H9 (cell line): ENCODE data around the gene RASA2. TPM values are rescaled to one million over a fixed set of nuclear protein-coding genes. Genes with fewer than 3 reads are reported as not detected.

ENCODE experiments used
- DNase-seq: peaks from one replicate; pipeline ENCODE4 v3.0.0-alpha.2; 2017
- H2AFZ ChIP-seq: one replicate; pipeline ENCODE4 v1.6.1; 2013; ENCODE audit warnings: mild to moderate bottlenecking, low read length, control low read depth, moderate library complexity
- H2AK5ac ChIP-seq: 2 replicates; pipeline ENCODE4 v1.6.1; 2013; ENCODE audit warnings: low read length, control low read depth, mixed read lengths; ENCODE audit not compliant: insufficient read length
- H2BK120ac ChIP-seq: one replicate; pipeline ENCODE4 v1.6.1; 2013; ENCODE audit warnings: low read depth, mild to moderate bottlenecking, low read length, control low read depth, inconsistent platforms; ENCODE audit not compliant: poor library complexity, severe bottlenecking
- H2BK12ac ChIP-seq: 2 replicates; pipeline ENCODE4 v1.6.1; 2013; ENCODE audit warnings: low read length, control low read depth, mixed read lengths, low read depth; ENCODE audit not compliant: insufficient read length
- H2BK15ac ChIP-seq: 2 replicates; pipeline ENCODE4 v1.6.1; 2013; ENCODE audit warnings: low read depth, low read length, control low read depth
- H2BK20ac ChIP-seq: one replicate; pipeline ENCODE4 v1.6.1; 2013; ENCODE audit warnings: low read depth, mild to moderate bottlenecking, low read length, control low read depth, inconsistent platforms; ENCODE audit not compliant: poor library complexity, severe bottlenecking
- H2BK5ac ChIP-seq: 2 replicates; pipeline ENCODE4 v1.6.1; 2013; ENCODE audit warnings: low read length, control low read depth, mixed read lengths; ENCODE audit not compliant: insufficient read length
- H3K14ac ChIP-seq: 2 replicates; pipeline ENCODE4 v1.6.1; 2013; ENCODE audit warnings: low read length, control low read depth; ENCODE audit not compliant: insufficient read depth
- H3K18ac ChIP-seq: 2 replicates; pipeline ENCODE4 v1.6.1; 2013; ENCODE audit warnings: low read depth, mild to moderate bottlenecking, mixed read lengths, low read length, control low read depth; ENCODE audit not compliant: insufficient read length
- H3K23ac ChIP-seq: 2 replicates; pipeline ENCODE4 v1.6.1; 2013; ENCODE audit warnings: low read length, control low read depth, mixed read lengths, low read depth; ENCODE audit not compliant: insufficient read length
- H3K23me2 ChIP-seq: 2 replicates; pipeline ENCODE4 v1.6.1; 2013; ENCODE audit warnings: low read depth, mild to moderate bottlenecking, mixed read lengths, low read length, control low read depth; ENCODE audit not compliant: insufficient read length, poor library complexity, severe bottlenecking
- H3K27ac ChIP-seq: 2 replicates; pipeline ENCODE4 v1.5.1; 2013; ENCODE audit warnings: low read length, control low read depth, mixed read lengths, low read depth; ENCODE audit not compliant: insufficient read length
- H3K27me3 ChIP-seq: 2 replicates; pipeline ENCODE4 v1.6.1; 2013; ENCODE audit warnings: low read length, control low read depth, inconsistent platforms; ENCODE audit not compliant: insufficient read depth
- H3K4ac ChIP-seq: 2 replicates; pipeline ENCODE4 v1.6.1; 2013; ENCODE audit warnings: low read depth, mild to moderate bottlenecking, control low read depth, inconsistent platforms, low read length, moderate library complexity
- H3K4me1 ChIP-seq: 2 replicates; pipeline ENCODE4 v1.6.1; 2013; ENCODE audit warnings: low read length, control low read depth, inconsistent platforms; ENCODE audit not compliant: insufficient read depth
- H3K4me2 ChIP-seq: 2 replicates; pipeline ENCODE4 v1.6.1; 2013; ENCODE audit warnings: low read length, control low read depth, mixed read lengths; ENCODE audit not compliant: insufficient read length, insufficient read depth
- H3K56ac ChIP-seq: 2 replicates; pipeline ENCODE4 v1.6.1; 2013; ENCODE audit warnings: low read depth, mild to moderate bottlenecking, mixed read lengths, low read length, control low read depth; ENCODE audit not compliant: insufficient read length
- H3K79me1 ChIP-seq: 2 replicates; pipeline ENCODE4 v1.6.1; 2013; ENCODE audit warnings: low read depth, mild to moderate bottlenecking, moderate library complexity, low read length, control low read depth, inconsistent platforms; ENCODE audit not compliant: insufficient read depth, poor library complexity, severe bottlenecking
- H3K79me2 ChIP-seq: 2 replicates; pipeline ENCODE4 v1.6.1; 2013; ENCODE audit warnings: low read length, control low read depth, inconsistent platforms; ENCODE audit not compliant: insufficient read depth
- H3K9ac ChIP-seq: 2 replicates; pipeline ENCODE4 v1.6.1; 2013; ENCODE audit warnings: low read length, control low read depth, mixed read lengths; ENCODE audit not compliant: insufficient read length; ENCODE audit errors: extremely low read depth
- H3K9me3 ChIP-seq: one replicate; pipeline ENCODE4 v1.6.1; 2013; ENCODE audit warnings: low read depth, low read length, inconsistent platforms; ENCODE audit not compliant: control insufficient read depth
- H3T11ph ChIP-seq: one replicate; pipeline ENCODE4 v1.6.1; 2013; ENCODE audit warnings: mild to moderate bottlenecking, low read length, control low read depth, inconsistent platforms
- H4K20me1 ChIP-seq: one replicate; pipeline ENCODE4 v1.6.1; 2013; ENCODE audit not compliant: control insufficient read depth, insufficient read length, insufficient read depth
- H4K5ac ChIP-seq: 2 replicates; pipeline ENCODE4 v1.6.1; 2013; ENCODE audit warnings: low read depth, mild to moderate bottlenecking, mixed read lengths, low read length, control low read depth; ENCODE audit not compliant: insufficient read length
- H4K8ac ChIP-seq: replicated peaks from 2 replicates; pipeline ENCODE4 v1.6.1; 2013; ENCODE audit warnings: low read length, control low read depth, mixed read lengths, low read depth; ENCODE audit not compliant: insufficient read length
- H4K91ac ChIP-seq: 2 replicates; pipeline ENCODE4 v1.6.1; 2013; ENCODE audit warnings: low read depth, mild to moderate bottlenecking, moderate library complexity, mixed read lengths, low read length, control low read depth; ENCODE audit not compliant: insufficient read length
- H3K27ac Mint-ChIP-seq, 3 experiments: 2 replicates in 2 of 3; 3 replicates in 1 of 3; pipeline ENCODE4 v1.8.0; 2020 to 2021; ENCODE audit warnings: mixed read lengths in 3 of 3, mild to moderate bottlenecking in 1 of 3, moderate library complexity in 1 of 3
- H3K27me3 Mint-ChIP-seq: 2 replicates; pipeline ENCODE4 v1.8.0; 2021; ENCODE audit warnings: low read depth, mild to moderate bottlenecking, moderate library complexity, mixed read lengths
- H3K36me3 Mint-ChIP-seq, 3 experiments: 2 replicates in 2 of 3; 3 replicates in 1 of 3; pipeline ENCODE4 v1.8.0; 2020 to 2021; ENCODE audit warnings: low read depth in 3 of 3, mixed read lengths in 3 of 3; ENCODE audit not compliant: insufficient read depth in 1 of 3
- H3K4me1 Mint-ChIP-seq, 2 experiments: 2 replicates each; pipeline ENCODE4 v1.8.0; 2020; ENCODE audit warnings: mixed read lengths in 2 of 2
- H3K4me3 Mint-ChIP-seq, 2 experiments: 2 replicates in 1 of 2; 3 replicates in 1 of 2; pipeline ENCODE4 v1.8.0; 2020 to 2021; ENCODE audit warnings: mild to moderate bottlenecking in 2 of 2, mixed read lengths in 2 of 2, moderate library complexity in 1 of 2
- H3K9me3 Mint-ChIP-seq, 2 experiments: 2 replicates in 1 of 2; 3 replicates in 1 of 2; pipeline ENCODE4 v1.8.0; 2020; ENCODE audit warnings: mild to moderate bottlenecking in 2 of 2, mixed read lengths in 2 of 2, moderate library complexity in 1 of 2
- WGBS: extraction: QIAGEN DNeasy Blood & Tissue Kit; methylation state at CpG from one replicate; pipeline ENCODE4 v1.1.7; 2013; ENCODE audit warnings: missing lambda C conversion rate, low lambda C conversion rate, mixed read lengths; ENCODE audit not compliant: insufficient read length; ENCODE audit errors: extremely low coverage; 5-methylcytosine and 5-hydroxymethylcytosine counted together
- total RNA-seq: library from RNA; stranded (reverse); gene quantifications from 2 replicates; pipeline ENCODE4 v1.2.1, GENCODE V29; 2021
- TF ChIP-seq, protein P1 (sequence below): fragments of 200-600 bp; sonication (generic); conservative IDR thresholded peaks from 3 replicates; pipeline ENCODE4 v1.8.0; 2021; ENCODE audit warnings: antibody characterized with exemption, mild to moderate bottlenecking

The RASA2 gene
- total RNA-seq, 1 experiment from 2014 or later = 24.4 TPM

- Mint-ChIP-seq H3K4me3 (no peak overlapping the region), H3K27me3 (no peaks in the 10 kb centered on the region), H3K9me3 (peaks cover 0 to 13% of the 10 kb centered on the region in 2 experiments; a peak in 3 of 5 replicates), H3K36me3 (peaks cover 28 to 54% (median 41%) of the 10 kb centered on the region in 3 experiments), H3K4me1 (peaks cover 0 to 5% of the 10 kb centered on the region in 2 experiments; a peak in 1 of 4 replicates), H3K27ac (no peak overlapping the region)
- Histone ChIP-seq H3K4me1 (no peaks in the 10 kb centered on the region), H4K91ac (no peak overlapping the region), H2BK5ac (no peak overlapping the region), H4K5ac (no peak overlapping the region), H3K18ac (no peak overlapping the region), H3K56ac (no peak overlapping the region), H2AFZ (no peak overlapping the region), H4K8ac (no peak overlapping the region), H2AK5ac (no peak overlapping the region), H3T11ph (no peak overlapping the region), H2BK120ac (no peak overlapping the region), H3K23me2 (no peaks in the 10 kb centered on the region), H3K27me3 (no peaks in the 10 kb centered on the region), H3K79me2 (no peaks in the 10 kb centered on the region), H3K23ac (no peak overlapping the region), H3K4ac (no peak overlapping the region), H2BK20ac (no peak overlapping the region), H3K27ac (no peak overlapping the region), H2BK15ac (no peak overlapping the region), H3K14ac (no peak overlapping the region), H3K9me3 (no peaks in the 10 kb centered on the region), H3K9ac (no peak overlapping the region), H3K4me2 (no peak overlapping the region), H4K20me1 (no peaks in the 10 kb centered on the region), H2BK12ac (no peak overlapping the region), H3K79me1 (no peaks in the 10 kb centered on the region)
- no peak for DNase-seq
- no CpG with 5 or more reads among the region's 6 CpGs for WGBS
- TF ChIP-seq, protein P1, sequence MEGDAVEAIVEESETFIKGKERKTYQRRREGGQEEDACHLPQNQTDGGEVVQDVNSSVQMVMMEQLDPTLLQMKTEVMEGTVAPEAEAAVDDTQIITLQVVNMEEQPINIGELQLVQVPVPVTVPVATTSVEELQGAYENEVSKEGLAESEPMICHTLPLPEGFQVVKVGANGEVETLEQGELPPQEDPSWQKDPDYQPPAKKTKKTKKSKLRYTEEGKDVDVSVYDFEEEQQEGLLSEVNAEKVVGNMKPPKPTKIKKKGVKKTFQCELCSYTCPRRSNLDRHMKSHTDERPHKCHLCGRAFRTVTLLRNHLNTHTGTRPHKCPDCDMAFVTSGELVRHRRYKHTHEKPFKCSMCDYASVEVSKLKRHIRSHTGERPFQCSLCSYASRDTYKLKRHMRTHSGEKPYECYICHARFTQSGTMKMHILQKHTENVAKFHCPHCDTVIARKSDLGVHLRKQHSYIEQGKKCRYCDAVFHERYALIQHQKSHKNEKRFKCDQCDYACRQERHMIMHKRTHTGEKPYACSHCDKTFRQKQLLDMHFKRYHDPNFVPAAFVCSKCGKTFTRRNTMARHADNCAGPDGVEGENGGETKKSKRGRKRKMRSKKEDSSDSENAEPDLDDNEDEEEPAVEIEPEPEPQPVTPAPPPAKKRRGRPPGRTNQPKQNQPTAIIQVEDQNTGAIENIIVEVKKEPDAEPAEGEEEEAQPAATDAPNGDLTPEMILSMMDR = no peak
Measured at GRCh38 chr3:141544697-141545096, 57.9 kb downstream of the RASA2 start.
